ENCODE measurements around the gene CBX8. TPM values are rescaled to one million over a fixed set of nuclear protein-coding genes. Genes with fewer than 3 reads are reported as not detected.

The CBX8 gene
- total RNA-seq, 1 donor from 2014 or later, result 2.7 TPM

DNA sequence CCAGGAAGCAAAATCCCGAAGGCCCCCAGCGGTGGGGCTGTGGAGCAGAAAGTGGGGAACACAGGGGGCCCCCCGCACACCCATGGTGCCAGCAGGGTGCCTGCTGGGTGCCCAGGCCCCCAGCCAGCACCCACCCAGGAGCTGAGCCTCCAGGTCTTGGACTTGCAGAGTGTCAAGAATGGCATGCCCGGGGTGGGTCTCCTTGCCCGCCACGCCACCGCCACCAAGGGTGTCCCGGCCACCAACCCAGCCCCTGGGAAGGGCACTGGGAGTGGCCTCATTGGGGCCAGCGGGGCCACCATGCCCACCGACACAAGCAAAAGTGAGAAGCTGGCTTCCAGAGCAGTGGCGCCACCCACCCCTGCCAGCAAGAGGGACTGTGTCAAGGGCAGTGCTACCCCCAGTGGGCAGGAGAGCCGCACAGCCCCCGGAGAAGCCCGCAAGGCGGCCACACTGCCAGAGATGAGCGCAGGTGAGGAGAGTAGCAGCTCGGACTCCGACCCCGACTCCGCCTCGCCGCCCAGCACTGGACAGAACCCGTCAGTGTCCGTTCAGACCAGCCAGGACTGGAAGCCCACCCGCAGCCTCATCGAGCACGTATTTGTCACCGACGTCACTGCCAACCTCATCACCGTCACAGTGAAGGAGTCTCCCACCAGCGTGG, 12.4 kb downstream of the CBX8 start:
- no peak for DNase-seq (ENCODE audit: low read depth)
- no peak overlapping the region for H3K4me3 ChIP-seq (ENCODE audit: low read depth, low read length)
- TF ChIP-seq, protein P1, sequence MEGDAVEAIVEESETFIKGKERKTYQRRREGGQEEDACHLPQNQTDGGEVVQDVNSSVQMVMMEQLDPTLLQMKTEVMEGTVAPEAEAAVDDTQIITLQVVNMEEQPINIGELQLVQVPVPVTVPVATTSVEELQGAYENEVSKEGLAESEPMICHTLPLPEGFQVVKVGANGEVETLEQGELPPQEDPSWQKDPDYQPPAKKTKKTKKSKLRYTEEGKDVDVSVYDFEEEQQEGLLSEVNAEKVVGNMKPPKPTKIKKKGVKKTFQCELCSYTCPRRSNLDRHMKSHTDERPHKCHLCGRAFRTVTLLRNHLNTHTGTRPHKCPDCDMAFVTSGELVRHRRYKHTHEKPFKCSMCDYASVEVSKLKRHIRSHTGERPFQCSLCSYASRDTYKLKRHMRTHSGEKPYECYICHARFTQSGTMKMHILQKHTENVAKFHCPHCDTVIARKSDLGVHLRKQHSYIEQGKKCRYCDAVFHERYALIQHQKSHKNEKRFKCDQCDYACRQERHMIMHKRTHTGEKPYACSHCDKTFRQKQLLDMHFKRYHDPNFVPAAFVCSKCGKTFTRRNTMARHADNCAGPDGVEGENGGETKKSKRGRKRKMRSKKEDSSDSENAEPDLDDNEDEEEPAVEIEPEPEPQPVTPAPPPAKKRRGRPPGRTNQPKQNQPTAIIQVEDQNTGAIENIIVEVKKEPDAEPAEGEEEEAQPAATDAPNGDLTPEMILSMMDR (IDR thresholded peaks at IDR 0.05; ENCODE audit: insufficient read depth, low read length, poor library complexity, severe bottlenecking), result no peak
- H3K36me3 ChIP-seq (ENCODE audit: control insufficient read depth, insufficient read depth, low read length), result no peaks in the 10 kb centered on the region
- peaks cover 18% of the 10 kb centered on the region for H3K27me3 ChIP-seq (ENCODE audit: control insufficient read depth, insufficient read depth, low read length)

DNA sequence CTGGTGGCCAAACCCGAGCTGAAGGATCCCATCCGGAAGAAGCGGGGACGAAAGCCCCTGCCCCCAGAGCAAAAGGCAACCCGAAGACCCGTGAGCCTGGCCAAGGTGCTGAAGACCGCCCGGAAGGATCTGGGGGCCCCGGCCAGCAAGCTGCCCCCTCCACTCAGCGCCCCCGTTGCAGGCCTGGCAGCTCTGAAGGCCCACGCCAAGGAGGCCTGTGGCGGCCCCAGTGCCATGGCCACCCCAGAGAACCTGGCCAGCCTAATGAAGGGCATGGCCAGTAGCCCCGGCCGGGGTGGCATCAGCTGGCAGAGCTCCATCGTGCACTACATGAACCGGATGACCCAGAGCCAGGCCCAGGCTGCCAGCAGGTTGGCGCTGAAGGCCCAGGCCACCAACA, 13.0 kb downstream of the CBX8 start:
- H3K27me3 ChIP-seq (ENCODE audit: control insufficient read depth, insufficient read depth, low read length), result peaks cover 15% of the 10 kb centered on the region
- H3K36me3 ChIP-seq (ENCODE audit: control insufficient read depth, insufficient read depth, low read length), result no peaks in the 10 kb centered on the region
- TF ChIP-seq, protein P1 (IDR thresholded peaks at IDR 0.05; ENCODE audit: insufficient read depth, low read length, poor library complexity, severe bottlenecking), result no peak
- DNase-seq (ENCODE audit: low read depth), result no peak
- H3K4me3 ChIP-seq (ENCODE audit: low read depth, low read length), result no peak overlapping the region

DNA sequence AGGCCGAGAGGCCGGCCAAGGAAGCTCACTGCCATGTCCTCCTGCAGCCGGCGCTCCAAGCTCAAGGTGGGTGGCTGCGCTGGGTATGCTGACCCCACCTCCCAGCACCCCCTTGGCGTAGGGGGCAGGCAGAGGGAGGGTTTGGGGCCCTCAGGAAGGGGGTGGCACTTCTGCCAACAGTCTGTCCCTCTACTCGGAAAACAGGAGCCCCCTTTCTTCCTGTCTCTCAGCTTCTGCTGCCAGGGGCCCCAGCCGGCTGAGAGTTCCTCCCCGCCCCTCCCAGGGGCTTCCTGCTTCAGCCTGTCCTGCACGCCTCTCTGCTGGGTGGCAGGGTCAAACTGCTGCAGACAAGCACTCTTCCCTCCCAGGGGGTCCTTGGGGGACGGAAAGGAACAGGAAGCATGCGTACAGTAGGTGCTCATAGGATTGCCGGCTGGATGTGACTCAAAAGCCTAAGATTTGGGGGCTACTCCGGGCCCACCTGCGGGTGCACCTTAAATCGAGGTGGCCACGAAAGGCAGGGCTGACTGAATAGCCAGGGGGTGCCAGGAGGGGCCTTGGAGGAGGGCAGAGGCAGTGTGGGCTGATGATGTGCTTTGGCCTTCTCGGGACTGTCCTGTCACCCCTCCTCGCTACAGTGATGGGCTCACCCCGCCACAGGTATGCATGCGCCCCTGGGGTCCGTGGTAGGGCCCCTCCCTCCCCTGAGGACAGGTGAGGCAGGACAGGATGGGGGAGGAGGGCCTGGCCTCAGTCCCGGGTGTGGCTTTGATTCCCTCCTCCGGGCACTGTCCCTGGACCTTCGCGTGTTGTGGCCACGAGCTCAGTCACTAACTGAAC, 14.9 kb downstream of the CBX8 start:
- TF ChIP-seq, protein P1 (IDR thresholded peaks at IDR 0.05; ENCODE audit: insufficient read depth, low read length, poor library complexity, severe bottlenecking), result no peak
- Histone ChIP-seq H3K27me3 (ENCODE audit: control insufficient read depth, insufficient read depth, low read length) (peaks cover 13% of the 10 kb centered on the region), H3K36me3 (ENCODE audit: control insufficient read depth, insufficient read depth, low read length) (no peaks in the 10 kb centered on the region), H3K4me3 (ENCODE audit: low read depth, low read length) (no peak overlapping the region)
- no peak for DNase-seq (ENCODE audit: low read depth)

DNA sequence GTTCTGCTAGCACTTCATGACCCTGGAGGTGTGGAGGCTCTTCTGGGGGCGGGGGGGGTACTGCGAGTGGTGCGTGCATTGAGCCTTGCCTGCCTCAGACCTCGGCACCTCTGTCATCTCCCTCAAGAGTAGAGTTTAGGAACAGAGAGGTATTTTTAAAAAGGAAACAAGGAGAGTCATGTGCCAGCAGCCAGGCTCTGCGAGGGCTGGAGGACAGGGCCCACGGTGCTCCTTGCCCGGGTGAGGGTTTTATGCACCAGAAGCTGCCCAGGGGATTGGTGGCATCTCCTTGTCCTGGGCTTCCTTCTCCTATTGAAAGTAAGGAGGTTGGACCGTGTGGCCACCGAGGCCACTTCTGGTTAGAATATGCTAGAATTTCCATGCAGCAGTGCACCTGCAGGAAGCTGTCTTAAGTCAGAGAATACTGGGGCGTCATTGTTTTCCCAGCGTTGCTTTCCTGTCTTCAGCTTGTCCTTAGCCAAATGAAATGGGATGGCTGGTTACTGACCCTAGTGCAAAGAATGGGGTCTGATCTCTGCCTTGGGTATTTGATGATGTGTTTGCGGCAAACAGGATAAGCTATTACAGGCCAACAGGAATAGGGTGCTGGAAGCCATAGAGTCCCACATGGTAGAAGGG, 15.7 kb downstream of the CBX8 start:
- TF ChIP-seq, protein P1 (IDR thresholded peaks at IDR 0.05; ENCODE audit: insufficient read depth, low read length, poor library complexity, severe bottlenecking), result no peak
- Histone ChIP-seq H3K27me3 (ENCODE audit: control insufficient read depth, insufficient read depth, low read length) (peaks cover 14% of the 10 kb centered on the region), H3K36me3 (ENCODE audit: control insufficient read depth, insufficient read depth, low read length) (no peaks in the 10 kb centered on the region), H3K4me3 (ENCODE audit: low read depth, low read length) (no peak overlapping the region)
- DNase-seq (ENCODE audit: low read depth), result no peak

DNA sequence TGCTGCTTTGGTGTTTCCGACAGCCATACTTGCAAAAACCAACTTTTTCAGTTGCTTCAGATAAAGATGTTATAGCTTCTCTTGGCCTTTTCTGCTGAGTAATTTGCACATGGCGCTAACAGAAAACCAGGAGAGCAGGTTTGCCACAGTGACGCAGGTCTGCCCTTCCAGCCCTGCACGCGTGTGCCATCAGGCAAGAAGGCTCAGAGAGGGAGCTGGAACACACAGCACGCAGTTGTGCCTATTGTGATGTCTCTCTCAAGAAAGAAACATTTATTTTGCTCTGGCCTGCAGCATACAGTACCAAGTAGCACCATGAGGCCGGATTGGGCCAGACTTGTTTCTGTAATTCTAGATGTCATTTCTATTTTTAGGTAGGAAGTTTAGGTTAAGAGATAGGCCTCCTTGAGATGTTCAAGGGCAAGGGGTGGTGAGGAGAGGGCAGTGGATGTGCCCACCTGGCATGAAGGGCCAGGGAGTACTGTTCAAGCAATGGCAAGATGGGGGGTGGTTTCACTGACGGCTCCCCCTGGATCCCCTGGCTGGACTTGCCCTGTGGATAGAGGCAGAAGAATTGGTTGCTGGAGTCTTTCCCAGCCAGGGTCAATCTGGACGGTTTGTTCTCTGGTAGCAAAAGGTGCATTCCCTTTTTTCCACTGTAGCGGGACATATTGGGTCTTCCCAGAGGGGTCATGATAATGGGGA, 17.1 kb downstream of the CBX8 start:
- TF ChIP-seq, protein P1 (IDR thresholded peaks at IDR 0.05; ENCODE audit: insufficient read depth, low read length, poor library complexity, severe bottlenecking), result no peak
- Histone ChIP-seq H3K36me3 (ENCODE audit: control insufficient read depth, insufficient read depth, low read length) (no peaks in the 10 kb centered on the region), H3K4me3 (ENCODE audit: low read depth, low read length) (no peak overlapping the region), H3K27me3 (ENCODE audit: control insufficient read depth, insufficient read depth, low read length) (peaks cover 15% of the 10 kb centered on the region)
- DNase-seq (ENCODE audit: low read depth), result no peak
